GM19328 (cell line): ENCODE data around the gene LMX1A.

Experiments used
- ATAC-seq: cut with Tn5 transposase; IDR thresholded peaks from one replicate; pipeline ENCODE4 v1.9.1; 2021; ENCODE audit warnings: mild to moderate bottlenecking, moderate library complexity; ENCODE audit not compliant: unreplicated experiment

Gene LMX1A

DNA sequence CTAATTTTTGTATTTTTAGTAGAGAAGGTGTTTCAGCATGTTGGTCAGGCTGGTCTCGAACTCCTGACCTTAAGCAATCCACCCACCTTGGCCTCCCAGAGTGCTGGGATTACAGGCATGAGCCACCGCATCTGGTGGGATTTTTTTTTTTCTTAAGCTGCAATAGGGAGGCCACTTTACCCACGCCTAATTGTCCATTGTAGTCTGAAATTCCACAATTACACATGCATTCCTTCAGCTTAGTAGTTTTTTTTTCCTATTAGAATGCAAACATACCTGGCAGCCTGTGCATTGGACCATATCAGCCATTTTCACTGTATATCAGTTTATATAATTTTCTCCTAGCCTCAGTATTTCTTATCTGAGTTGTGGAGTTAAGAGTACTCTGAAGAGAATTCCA lies 186.8 kb downstream of the LMX1A start:
- no peak for ATAC-seq

GRCh38 chr1:165169028-165169427 lies 187.5 kb downstream of the LMX1A start:
- ATAC-seq = no peak

DNA sequence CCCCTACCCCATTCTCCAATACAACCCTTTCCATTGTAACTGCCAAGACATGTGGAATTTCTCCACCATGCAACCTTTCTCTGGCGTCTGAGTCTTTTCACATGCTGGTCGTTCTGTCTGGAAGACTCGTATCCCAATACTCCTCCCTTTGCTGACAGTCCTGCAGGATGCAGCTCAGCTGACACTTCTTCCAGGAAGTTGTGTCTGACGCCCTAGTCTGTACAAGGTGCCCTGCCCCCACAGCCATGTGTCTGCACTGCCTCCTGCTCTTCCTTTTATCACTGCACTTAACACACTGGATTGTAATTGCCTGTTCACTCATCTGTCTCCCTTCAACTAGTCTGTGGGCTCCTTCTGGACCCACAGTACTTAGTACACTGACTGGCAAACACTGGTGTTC lies 188.0 kb downstream of the LMX1A start:
- no peak for ATAC-seq

DNA sequence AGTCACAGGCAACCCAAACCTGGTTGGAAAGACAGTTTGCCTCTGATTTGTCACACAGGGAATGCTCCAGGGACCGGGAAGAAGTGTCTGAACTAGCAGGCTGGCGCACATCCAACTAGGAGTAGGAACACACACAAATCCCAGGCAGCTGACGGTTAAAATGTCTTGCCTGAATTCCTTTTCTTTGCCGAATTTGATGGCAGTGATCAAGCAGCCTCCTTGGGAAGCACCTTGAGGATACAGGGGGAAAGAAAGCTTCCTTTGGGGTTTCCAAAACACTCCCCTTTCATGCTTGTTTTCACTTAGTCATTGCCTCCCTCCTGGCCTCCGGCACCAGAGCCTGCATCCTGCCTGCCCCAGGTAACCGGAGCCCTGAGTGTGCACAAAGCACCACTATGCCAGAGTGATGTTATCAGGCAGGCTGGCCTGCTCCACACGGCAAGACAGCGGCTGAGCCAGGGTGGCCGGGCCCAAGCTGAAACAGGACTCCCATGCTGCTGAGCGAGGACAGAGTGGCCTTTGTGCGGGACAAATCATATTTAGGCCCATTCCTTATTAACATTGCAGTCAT lies 193.8 kb downstream of the LMX1A start:
- ATAC-seq = no peak

DNA sequence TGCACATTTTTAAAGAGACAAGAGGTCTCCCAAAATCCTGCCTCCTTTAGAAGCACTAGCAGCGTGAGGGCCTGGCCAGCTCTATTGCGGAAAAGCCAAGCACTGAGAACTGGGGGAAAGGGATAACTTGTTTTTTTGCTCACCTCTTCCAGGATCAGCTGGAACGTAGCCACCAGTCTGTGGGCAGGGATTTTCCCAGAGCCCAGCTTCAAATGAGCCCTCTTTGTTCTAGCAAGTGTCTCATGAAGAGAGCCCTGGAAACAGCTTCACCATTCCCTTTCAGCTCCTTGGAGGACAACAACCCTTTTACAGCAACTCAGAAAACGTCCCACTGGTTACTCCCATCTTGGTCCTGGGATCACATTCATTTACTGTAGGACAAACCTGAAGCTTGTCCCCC lies 195.4 kb downstream of the LMX1A start:
- ATAC-seq = no peak

GRCh38 chr1:165153182-165153581 lies 203.3 kb downstream of the LMX1A start:
- ATAC-seq = no peak

DNA sequence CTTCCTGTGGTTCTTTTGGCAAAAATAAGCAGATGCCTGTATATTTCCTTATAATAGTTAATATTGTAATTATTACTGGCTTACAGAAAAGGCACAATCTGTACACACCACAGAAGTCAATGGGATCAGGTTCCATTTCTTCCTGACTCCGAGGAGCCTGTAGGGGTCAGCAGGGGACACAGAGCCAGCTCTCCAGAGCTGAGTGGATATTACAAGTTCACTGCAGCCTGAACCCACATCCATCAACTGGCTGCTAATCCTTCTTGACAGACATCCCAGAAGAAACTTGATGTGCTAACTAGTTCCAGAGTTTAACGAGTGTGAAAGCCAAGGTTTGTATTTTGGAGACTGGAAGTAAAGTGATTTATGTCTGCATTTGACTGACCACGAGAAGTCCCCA lies 203.8 kb downstream of the LMX1A start:
- no peak for ATAC-seq

- ATAC-seq = no peak
These were observed 204.4 kb downstream of the LMX1A start for GRCh38 chr1:165152109-165152508.
